ENCODE measurements around the gene ATG13. TPM values are rescaled to one million over a fixed set of nuclear protein-coding genes. Genes with fewer than 3 reads are reported as not detected.

Gene ATG13
- polyA plus RNA-seq, 1 donor from 2014 or later: 21.1 TPM

GRCh38 chr11:46722566-46723358, 105.4 kb downstream of the ATG13 start:
- H3K9ac ChIP-seq (ENCODE audit: low read length): no peak overlapping the region
- H3K27ac ChIP-seq (ENCODE audit: low read length): no peak overlapping the region
- H4K20me1 ChIP-seq (ENCODE audit: insufficient read depth): no peaks in the 10 kb centered on the region
- no peak overlapping the region for H2AFZ ChIP-seq (ENCODE audit: low read depth, low read length)
- no peaks in the 10 kb centered on the region for H3K79me2 ChIP-seq (replicated peaks; ENCODE audit: insufficient read depth, low read length)
- H3K9me2 ChIP-seq (ENCODE audit: insufficient read depth, low read length): no peaks in the 10 kb centered on the region
- H3F3A ChIP-seq (ENCODE audit: insufficient read depth, low read length, poor library complexity, severe bottlenecking): no peaks in the 10 kb centered on the region
- no peak overlapping the region for H3K4me3 ChIP-seq (ENCODE audit: low read length)
- no peaks in the 10 kb centered on the region for H3K9me3 ChIP-seq (ENCODE audit: low read length)
- H3K27me3 ChIP-seq (ENCODE audit: insufficient read depth, low read depth, low read length): no peaks in the 10 kb centered on the region
- H3K36me3 ChIP-seq (ENCODE audit: insufficient read depth, low read length): no peaks in the 10 kb centered on the region
- no peak for TF ChIP-seq POLR2AphosphoS5 (IDR thresholded peaks at IDR 0.05)
- no peak for TF ChIP-seq SMC3 (conservative IDR thresholded peaks at IDR 0.05; ENCODE audit: poor library complexity)
- no peak for TF ChIP-seq REST (IDR thresholded peaks at IDR 0.05; ENCODE audit: borderline replicate concordance)
- no peak for TF ChIP-seq EZH2 (IDR thresholded peaks at IDR 0.05; ENCODE audit: borderline replicate concordance, insufficient read depth, low read length, poor library complexity, severe bottlenecking)
- no peak for TF ChIP-seq RAD21 (conservative IDR thresholded peaks at IDR 0.05)
- no peak for TF ChIP-seq TAF1 (IDR thresholded peaks at IDR 0.05; ENCODE audit: low read depth)
- TF ChIP-seq CTCF (IDR thresholded peaks at IDR 0.05; ENCODE audit: poor library complexity, severe bottlenecking): no peak
- H3K4me2 ChIP-seq (ENCODE audit: low read length): no peak overlapping the region

- no peaks in the 10 kb centered on the region for H3F3A ChIP-seq (ENCODE audit: insufficient read depth, low read length, poor library complexity, severe bottlenecking)
- H3K27ac ChIP-seq (ENCODE audit: low read length): no peak overlapping the region
- H4K20me1 ChIP-seq (ENCODE audit: insufficient read depth): no peaks in the 10 kb centered on the region
- no peak overlapping the region for H3K4me2 ChIP-seq (ENCODE audit: low read length)
- H2AFZ ChIP-seq (ENCODE audit: low read depth, low read length): no peak overlapping the region
- H3K36me3 ChIP-seq (ENCODE audit: insufficient read depth, low read length): no peaks in the 10 kb centered on the region
- no peaks in the 10 kb centered on the region for H3K27me3 ChIP-seq (ENCODE audit: insufficient read depth, low read depth, low read length)
- no peak overlapping the region for H3K9ac ChIP-seq (ENCODE audit: low read length)
- no peaks in the 10 kb centered on the region for H3K79me2 ChIP-seq (replicated peaks; ENCODE audit: insufficient read depth, low read length)
- no peaks in the 10 kb centered on the region for H3K9me2 ChIP-seq (ENCODE audit: insufficient read depth, low read length)
- no peaks in the 10 kb centered on the region for H3K9me3 ChIP-seq (ENCODE audit: low read length)
- TF ChIP-seq TAF1 (IDR thresholded peaks at IDR 0.05; ENCODE audit: low read depth): no peak
- no peak for TF ChIP-seq CTCF (IDR thresholded peaks at IDR 0.05; ENCODE audit: poor library complexity, severe bottlenecking)
- no peak for TF ChIP-seq RAD21 (conservative IDR thresholded peaks at IDR 0.05)
- no peak for TF ChIP-seq EP300 (conservative IDR thresholded peaks at IDR 0.05; ENCODE audit: poor library complexity, severe bottlenecking)
- TF ChIP-seq MXI1 (conservative IDR thresholded peaks at IDR 0.05; ENCODE audit: poor library complexity, severe bottlenecking): no peak
- no peak overlapping the region for H3K4me3 ChIP-seq (ENCODE audit: low read length)
Observed at GRCh38 chr11:46723359-46723680, 106.0 kb downstream of the ATG13 start.
